HG03469 (cell line): ENCODE results near the gene CWF19L1.

Experiments used
- ATAC-seq: cut with Tn5 transposase; IDR thresholded peaks from one replicate; pipeline ENCODE4 v1.9.1; 2021; ENCODE audit warnings: mild to moderate bottlenecking, moderate library complexity, moderate number of reproducible peaks; ENCODE audit not compliant: unreplicated experiment

Gene CWF19L1

GRCh38 chr10:100183481-100183880 lies 84.0 kb downstream of the CWF19L1 start:
- ATAC-seq: no peak

- ATAC-seq: no peak
These were observed 84.5 kb downstream of the CWF19L1 start for GRCh38 chr10:100182908-100183307.
